HTERT RPE-1 (cell line): ENCODE results near the gene ADAMTS15.

Experiments used
- in situ Hi-C: fragments of 300-500 bp; cut with MboI; formaldehyde crosslinking; loops from 4 replicates; pipeline ENCODE4 v1.14.3; 2020; ENCODE audit warnings: low sequenced_read_pairs

The ADAMTS15 gene

DNA sequence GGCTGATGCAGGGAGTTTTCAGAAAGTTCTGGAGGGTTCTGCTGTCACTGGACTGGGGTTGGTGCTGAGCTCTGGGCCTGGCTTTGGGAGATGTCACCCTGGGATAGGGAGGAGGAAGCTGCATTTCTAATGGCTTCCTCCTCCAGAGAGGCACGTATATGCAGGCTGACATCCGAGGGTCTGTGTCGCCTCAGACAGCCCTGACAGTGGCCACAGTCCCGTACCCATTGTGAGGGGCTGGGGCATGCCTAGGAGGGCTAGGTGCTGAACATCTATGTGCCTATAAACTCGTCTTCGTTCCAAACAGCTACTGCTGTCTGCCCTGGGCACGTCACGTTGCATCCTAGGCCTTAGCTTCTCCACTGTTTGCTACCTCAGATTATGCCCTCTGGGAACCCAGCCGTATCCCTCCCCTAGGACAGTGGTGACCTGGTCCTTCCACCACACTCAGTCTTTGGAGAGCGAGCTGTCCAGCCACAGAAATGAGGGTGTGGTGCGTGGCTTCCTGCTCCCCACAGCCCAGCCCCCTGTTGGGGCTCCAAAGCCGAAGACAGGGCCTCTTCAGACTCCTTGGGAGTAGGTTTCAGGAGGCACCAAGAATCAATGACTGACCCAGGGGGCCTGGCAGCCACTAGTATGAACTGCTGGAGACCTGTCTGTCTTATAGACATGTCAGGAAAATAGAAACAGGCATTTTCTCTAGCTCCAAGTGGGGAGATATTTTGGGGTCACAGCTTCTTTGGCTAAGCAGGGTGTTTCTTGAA lies 26.4 kb downstream of the ADAMTS15 start:
- in situ Hi-C loops: no loop called here

DNA sequence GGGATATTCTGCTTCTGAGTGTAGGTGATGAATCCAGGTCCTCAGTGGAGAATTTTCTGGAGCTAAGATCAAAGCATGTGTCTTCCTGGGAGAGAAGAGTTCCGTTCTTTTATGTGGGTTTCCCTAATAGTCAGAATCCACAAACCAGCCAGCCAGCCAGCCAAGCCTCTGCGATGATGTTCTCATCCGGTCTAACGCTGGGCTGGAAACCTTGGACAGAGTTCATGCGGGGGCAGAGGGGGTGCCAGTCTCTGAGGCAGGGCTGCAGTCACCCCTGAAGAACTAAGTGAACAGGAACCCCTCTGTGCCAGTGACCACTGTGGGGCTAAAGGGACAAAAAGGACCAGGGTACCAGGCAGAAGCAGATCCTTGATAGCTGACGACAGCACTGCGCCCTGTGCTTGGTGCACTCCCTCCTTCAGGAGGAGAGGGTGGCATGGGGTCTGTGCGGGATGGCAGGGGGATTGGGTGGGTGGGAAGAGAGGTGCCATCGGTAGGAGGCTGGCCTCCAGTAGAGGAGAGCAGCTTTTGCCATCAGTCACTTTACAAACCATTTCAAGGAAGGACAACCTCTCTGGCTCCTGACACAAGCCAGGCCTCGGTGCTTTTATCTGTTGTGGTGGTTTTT lies 27.1 kb downstream of the ADAMTS15 start:
- in situ Hi-C loops: no loop called here

DNA sequence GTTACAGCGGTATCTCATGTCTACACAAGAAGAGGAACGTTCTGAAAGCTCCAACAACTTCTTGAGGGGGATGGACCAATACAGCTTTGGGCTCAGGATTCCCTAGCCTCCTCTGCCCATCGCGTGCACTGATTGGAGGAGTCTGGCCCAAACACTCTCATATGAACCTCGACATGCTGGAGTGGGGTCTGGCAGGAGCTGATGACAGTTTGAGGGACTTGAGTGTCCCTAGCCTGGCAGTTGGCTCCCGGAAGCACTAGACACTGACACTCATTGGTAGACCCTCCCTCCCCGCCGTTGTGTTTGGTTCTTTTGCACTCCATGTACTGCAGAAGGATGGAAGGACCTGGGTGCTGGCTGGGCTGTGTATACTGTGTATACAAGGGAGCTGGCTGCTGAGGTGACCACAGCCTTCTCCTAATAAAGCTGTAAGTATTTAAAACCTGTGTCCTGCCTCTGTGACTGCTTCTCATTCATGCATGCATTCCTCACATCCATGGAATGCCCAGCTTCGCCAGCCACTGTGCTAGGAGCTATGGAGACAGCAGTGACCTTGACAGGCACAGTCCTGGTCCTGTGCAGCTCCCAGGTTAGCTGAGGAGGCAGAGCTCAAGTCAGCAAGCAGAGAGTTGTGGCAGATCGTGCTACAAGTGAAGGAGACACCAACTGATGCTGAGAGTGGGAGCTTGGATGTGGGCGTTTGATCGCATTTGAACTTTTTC lies 27.9 kb downstream of the ADAMTS15 start:
- in situ Hi-C loops: no loop called here

DNA sequence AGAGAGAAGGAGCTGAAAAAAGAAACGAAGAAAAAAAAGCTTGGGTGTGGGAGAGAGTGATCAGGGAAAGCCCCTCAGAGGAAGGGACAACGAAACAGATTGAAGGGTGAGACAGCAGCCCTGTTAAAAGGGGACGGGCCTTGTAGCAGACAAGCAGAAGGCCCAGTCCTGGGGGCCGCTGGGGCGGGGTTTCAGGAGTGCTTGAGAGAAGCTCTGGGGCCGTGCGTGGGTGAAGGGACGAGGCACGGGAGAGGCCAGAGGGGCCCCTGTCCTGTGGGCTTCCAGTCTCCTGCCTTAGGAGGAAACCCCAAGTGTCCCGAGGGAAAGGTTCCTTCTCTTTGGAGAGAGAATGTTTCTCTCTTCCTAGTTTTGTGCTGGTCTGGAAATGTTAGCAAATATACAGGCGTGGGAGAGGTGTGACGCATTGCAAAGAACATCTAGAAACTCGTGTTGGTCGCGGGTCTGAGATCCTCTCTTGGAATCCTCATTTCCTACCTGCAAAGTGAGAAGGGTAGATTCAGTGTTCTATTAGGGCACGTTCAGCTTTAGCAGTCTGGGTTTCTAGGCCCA lies 28.6 kb downstream of the ADAMTS15 start:
- in situ Hi-C loops: no loop called here

DNA sequence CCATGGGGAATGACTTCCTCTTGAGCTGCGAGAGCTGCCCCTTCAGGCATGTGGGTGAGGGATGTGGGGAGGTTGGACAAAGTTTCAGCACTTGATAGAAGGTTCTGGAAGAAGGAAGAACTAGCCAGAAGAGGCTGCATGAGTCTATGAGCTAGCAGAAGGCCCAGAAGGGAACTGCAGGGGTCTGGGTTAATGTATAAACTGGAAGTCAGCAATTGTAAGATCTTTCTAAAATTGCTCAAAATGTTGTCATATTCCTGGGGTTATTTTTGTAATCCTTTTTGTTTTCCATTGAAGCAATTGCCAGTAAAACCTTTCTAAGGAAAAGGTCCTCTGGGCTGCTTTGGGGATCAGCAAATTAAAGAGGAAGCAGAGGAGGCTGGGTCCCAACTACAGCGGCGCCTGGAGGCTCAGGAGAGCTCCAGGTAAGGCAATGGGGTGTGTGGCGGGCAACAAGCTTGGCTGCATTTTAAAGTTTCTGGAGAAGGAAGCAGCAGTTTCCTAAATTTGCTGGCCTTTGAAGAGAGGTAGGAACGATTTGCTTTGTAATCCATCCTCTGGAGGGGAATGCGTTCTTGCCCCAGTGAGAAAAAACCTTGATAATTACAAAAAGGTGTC lies 29.2 kb downstream of the ADAMTS15 start:
- in situ Hi-C loops: no loop called here

DNA sequence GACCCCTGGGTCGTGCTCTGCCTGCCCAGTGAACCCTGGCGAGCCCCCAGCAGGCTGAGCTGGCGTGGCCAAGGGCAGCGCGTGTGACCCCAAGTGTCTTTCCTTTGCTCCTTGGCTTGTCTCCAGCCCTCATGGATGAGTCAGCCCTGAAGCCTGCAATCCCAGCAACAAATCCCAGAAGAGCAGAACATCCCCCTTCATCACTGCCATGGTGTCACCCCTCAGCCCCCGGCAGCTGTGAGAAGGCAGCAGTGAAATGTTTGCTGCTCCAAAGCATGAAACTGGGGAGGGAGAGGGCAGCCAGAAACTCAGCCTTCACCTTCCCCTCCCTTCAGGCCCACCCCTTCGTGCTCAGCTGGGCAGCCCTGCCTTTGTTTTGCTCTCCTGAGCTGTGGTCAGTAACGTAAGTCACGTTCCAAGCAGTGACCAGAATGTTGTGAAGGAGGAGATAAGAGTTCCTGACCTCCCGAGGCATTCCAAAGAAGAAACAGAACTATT lies 29.8 kb downstream of the ADAMTS15 start:
- in situ Hi-C loops: no loop called here

DNA sequence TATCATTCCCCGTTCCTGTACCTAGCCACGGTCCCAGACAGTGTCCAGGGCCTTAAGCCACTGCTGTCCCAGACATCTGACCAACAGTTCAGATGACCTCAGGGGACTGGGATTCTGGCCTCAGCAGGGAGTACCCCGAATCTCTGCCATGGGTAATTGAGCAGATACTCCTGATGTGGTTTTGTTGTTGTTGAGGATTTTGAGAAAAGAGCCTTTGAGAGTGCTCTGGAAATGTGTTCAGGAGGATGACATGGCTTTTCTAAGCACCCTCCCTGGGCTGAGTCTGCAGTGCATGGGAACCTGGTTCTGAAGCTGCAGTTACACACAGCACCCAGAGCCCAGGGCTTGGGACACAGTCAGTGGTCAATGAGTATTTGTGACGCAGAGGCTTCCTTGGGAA lies 30.4 kb downstream of the ADAMTS15 start:
- in situ Hi-C loops: no loop called here

DNA sequence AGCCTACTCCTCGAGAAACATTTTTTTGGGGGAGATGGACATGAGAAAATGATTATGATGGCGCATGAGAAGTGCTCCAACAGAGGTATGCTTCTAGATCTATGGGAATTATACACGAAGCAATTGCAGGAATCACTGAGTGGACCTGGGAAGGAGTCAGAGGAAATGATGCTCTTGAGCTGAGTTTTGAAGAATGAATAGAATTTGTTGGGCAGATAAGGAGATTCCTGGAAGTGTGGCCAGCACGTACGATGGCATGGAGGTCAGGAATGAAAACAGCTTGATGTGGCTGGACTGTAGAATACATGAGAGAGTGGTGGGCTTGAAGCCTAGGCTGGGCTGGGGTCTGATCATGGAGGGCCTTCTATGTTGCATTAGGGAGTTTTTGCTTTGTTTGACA lies 31.7 kb downstream of the ADAMTS15 start:
- in situ Hi-C loops: no loop called here

DNA sequence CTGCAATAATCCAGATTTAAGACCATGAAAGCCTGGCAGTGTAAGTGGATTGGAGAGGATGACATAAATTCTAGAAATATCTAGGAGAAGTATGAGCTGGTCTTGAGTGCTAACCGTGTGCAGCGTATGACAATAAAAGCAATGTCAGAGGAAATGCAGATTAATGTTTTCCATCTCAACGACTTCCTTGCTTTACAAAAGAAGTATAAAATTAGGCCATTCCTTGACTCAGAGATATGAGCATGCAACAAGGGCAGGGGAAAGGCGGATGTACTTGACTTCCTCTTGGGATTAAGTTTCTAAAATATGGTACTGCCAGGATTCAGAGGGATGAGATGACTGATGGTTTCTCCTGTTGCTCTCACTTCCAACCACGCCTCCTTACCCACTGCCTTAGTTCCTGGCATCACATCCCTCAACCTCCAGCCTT lies 32.3 kb downstream of the ADAMTS15 start:
- in situ Hi-C loops: no loop called here

DNA sequence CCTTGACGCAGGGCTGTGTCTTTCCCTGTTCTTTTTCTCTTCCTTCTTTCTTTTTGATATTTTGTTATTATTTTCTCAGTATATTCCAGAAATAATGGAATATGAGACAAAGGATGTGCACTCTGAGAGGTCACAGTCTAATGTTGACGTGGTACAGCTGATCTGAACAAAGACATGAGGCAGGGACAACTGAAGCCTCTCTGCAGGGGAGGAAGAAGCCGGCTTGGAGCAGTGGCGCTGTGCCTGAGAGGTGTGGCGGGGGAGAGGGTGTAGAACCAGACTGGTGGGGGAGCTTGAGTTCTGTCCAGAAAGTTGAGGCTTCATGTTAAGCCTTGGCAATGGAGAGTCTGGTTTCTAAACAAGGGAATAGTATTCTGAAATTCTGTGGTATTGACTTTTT lies 34.7 kb downstream of the ADAMTS15 start:
- in situ Hi-C loops: no loop called here

DNA sequence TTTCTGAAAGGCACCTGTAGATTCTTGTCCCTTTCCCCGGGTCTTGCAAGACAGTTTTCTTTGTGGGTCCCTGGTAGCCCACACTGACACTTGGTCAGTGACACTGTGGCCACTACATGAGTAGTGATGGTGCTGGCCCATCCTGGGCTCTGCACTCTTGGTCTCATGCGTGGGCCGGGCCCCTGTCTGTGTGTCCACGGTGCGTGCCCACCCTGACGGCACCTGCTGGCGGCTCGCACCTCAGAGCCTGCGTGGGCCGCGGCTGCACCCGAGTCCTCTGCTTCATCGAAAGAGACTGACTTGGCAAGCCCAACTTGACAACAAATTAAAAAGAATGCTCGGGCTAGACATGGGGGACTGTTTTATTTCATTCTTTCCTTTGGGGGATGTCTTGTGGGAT lies 37.5 kb downstream of the ADAMTS15 start:
- in situ Hi-C loops: no loop called here

DNA sequence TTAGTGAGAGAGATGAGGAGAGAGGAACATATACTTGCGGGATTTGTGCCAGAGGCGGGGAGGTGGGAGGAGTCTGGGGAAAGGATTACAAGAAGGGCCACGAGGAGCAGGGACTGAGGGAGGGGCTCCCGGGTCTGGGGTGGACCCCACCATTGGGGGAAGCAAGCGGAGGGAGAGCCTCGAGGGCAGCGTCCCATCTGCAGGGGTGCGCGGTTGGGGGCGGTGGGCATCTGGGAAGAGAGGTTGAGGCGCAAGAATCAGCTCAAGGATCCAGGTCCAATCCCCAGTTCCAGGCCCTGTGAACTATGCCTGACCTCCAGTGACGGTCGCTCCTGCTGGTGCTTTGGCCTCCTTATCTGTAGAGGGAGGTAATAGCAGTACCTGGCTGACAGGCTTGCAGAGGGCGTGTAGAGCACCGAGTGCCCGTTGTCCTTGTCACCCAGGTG lies 38.0 kb downstream of the ADAMTS15 start:
- in situ Hi-C loops: no loop called here

DNA sequence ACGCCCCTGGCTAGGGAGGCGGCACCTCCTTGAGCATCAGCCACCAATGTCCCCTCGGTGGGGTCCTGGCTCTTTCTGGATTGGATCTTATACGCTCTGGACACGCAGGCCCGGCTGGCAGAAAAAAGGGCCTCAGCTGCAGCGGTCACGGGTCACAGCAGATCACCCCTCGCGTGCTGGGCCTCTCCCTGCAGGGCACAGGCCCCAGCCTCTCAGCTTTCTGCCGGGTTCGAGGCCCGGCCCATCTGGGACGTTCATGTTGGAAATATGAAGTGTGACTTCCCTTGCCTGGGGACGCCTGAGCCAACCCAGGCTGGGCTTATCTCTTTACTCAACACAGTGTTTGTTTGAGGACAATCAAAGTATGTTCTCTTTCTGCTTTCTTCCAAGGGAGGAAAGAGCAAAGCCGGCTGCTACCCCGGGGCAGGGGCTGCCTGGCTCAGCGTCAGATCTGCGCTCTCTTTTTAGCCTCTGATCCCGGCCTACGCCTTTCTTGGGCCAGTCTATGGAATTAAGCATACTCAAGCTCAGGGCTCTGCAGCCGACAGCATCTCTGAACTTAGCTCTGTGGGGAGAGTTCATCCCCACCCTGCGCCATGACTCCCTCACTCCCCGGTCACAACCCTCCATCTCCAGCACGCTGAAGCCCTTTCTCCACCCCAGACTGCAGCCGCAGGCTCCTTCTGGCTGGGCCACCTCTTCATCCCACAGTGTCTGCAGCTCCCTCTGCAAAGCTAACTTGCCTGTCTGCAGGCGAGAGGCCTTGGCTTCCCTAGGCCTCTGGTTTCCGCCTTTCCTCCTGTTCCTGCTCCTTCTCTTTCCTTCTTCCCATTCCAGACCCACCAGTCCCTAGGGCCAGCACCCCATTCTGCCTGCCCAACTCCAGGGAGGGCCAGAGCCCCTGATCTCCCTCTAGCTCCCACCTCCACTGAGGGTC lies 38.8 kb downstream of the ADAMTS15 start:
- in situ Hi-C loops: no loop called here

DNA sequence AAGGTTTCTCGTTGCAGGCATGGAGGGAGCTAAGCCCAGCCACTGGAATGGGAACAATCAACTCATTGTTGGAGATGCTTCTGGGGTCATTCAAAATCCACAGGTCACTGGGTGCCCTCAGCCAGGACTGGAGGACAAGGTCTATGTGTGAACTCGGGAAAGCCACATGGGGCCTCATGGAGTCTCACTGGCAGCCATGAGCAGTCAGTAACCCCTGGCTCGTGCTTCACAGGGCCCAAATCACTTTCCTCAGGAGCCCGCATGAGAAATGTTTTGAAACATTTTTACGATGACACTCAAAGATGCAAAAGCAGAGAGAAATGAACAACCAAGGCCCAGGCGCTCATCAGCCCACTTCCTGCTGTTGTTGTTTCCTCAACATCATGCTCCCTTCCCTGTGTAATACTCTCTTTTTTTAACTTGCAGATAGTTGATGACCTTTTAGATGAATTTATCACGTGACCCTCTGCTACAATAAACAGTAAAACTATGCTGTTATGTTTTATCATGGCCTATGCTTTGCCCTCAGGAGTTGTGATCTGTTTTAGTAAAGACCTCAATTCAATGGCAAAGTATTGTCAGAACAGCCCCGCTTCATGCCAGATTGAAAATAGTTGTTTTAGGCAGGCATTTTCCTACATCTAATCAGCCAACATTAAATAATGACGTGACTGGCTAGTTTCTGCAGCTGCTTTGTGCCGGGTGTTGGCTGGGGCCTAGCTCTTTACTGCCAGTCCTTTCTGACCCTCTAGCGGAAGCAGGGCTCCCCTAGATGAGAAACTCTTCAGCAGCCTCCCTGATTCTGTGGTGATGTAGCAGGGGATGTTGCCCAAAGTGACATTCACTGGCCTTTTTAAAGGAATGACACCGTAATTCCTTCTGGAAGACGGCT lies 39.7 kb downstream of the ADAMTS15 start:
- in situ Hi-C loops: no loop called here

DNA sequence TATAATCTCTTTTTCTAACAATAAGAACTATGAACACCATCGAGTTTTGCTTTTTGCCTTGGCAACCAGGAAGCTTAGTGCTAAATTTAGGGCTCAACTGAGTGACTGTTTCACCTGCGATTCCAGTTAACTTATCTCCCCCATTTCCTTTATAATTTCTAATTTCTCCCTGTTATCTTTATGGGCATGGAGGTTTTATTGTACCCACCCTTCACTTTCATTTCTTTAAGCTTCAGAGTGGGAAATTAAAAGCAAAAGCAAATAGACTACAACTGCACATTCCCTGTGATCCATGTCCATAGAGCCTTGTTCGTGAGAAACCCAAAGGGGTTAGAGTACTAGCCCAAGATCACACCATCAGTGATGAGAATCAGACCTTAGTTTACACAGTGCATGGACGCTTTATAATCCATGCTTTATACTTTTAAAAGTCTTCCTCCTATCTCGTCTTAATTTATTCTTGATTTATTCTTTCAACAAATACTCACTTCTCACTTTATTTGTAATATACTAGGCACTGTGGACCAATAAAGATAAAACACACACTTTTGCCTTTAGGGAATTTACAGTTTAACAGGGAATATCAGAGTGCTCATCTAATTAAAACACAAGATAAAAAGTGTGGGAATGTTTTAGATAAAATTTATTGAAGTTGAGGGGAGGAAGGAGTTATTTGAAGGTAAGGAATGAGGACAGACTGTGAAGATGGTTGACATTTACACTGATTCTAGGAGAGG lies 40.6 kb downstream of the ADAMTS15 start:
- in situ Hi-C loops: no loop called here

DNA sequence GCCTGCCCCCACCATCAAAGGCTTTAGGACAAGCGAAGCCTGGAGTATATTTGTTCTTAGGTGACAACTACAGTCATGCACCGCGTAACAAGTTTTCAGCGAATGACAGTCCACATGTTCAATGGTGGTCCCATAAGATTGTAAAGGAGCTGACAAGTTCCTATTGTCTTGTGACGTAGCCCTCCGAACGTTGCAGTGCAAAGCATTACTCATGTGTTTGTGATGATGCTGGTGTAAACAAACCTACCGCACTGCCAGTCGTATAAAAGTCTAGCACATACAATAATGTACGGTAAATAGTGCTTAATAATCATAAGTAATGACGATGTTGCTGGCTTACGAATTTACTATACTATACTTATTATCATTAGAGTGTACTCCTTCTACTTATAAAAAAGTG lies 41.3 kb downstream of the ADAMTS15 start:
- in situ Hi-C loops: no loop called here

DNA sequence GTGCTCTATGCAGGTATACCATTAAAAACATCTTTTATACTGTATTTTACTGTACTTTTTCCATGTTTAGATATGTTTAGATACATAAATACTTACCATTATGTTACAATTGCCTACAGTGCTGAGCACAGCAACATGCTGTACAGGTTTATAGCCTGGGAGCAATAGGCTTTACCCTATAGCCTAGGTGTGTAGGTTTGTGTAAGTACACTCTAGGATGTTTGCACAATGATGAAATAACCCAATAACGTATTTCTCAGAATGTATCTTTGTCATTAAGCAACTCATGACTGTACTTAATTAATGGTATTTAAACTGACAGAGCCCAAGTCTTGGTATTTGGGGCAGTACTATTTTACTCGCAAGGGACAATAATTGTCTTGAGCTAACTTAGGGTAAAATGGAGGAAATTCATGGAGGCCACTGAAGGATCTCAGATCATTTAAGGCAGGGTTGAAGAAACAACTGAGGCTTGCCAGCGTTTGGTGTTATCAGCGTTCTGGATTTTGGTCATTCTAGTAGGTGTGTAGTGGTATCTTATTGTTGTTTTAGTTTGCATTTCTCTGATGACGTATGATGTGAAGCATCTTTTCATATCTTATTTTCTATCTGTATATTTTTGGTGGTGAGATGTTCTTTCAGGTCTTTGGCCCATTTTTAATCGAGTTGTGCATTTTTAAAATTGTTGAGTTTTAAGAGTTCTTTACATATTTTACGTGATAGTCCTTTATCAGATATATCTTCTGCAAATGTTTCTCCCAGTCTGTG lies 42.4 kb downstream of the ADAMTS15 start:
- in situ Hi-C loops: no loop called here
